NCI-H2107 (cell line): Measurements from ENCODE around the gene SETD2.

Experiments
- DNase-seq: peaks from one replicate; lab custom pipeline; 2025; lab: John Stamatoyannopoulos, UW

SETD2 gene

GRCh38 chr3:47009225-47010110 lies 154.4 kb downstream of the SETD2 start:
- peak; percentile 31 for DNase-seq

- DNase-seq: no peak
Measured at GRCh38 chr3:47008851-47009224, 155.1 kb downstream of the SETD2 start.

- DNase-seq: no peak
Measured at GRCh38 chr3:47008234-47008796, 155.6 kb downstream of the SETD2 start.

- DNase-seq: no peak
Measured at GRCh38 chr3:47007482-47008233, 156.3 kb downstream of the SETD2 start.

GRCh38 chr3:47007001-47007400 lies 156.9 kb downstream of the SETD2 start:
- DNase-seq: no peak

GRCh38 chr3:47006145-47006651 lies 157.7 kb downstream of the SETD2 start:
- DNase-seq: no peak

- DNase-seq: no peak
Measured at GRCh38 chr3:47005212-47006144, 158.4 kb downstream of the SETD2 start.

GRCh38 chr3:47004369-47005211 lies 159.3 kb downstream of the SETD2 start:
- no peak for DNase-seq

GRCh38 chr3:47003461-47004368 lies 160.2 kb downstream of the SETD2 start:
- no peak for DNase-seq

- DNase-seq: no peak
Measured at GRCh38 chr3:47003056-47003410, 160.9 kb downstream of the SETD2 start.

- DNase-seq: no peak
Measured at GRCh38 chr3:47002171-47003055, 161.5 kb downstream of the SETD2 start.

- DNase-seq: no peak
Measured at GRCh38 chr3:47001731-47002170, 162.2 kb downstream of the SETD2 start.

GRCh38 chr3:47000922-47001730 lies 162.8 kb downstream of the SETD2 start:
- DNase-seq: no peak

GRCh38 chr3:47000198-47000815 lies 163.6 kb downstream of the SETD2 start:
- DNase-seq: no peak

- no peak for DNase-seq
Measured at GRCh38 chr3:46999516-47000197, 164.3 kb downstream of the SETD2 start.

GRCh38 chr3:46998852-46999515 lies 164.9 kb downstream of the SETD2 start:
- no peak for DNase-seq
